ENCODE results near the gene COQ7.
A peak's percentile ranks its signal among the peaks of the same experiment; 100 is the strongest.

COQ7 gene

GRCh38 chr16:19083670-19084069 is 16.3 kb downstream of the COQ7 start:
- peaks cover 4% of the 10 kb centered on the region; the same call in 1 of the 2 replicates for H3K4me1 ChIP-seq
- H3K4me3 ChIP-seq (ENCODE audit: low read depth, low read length): no peak overlapping the region
- H3K36me3 ChIP-seq: peaks cover 5% of the 10 kb centered on the region; the same call in 1 of the 2 replicates
- DNase-seq: no peak
- no peak for TF ChIP-seq CTCF (IDR thresholded peaks at IDR 0.05; ENCODE audit: low read depth, low read length)
- H3K27me3 ChIP-seq: no peaks in the 10 kb centered on the region
- no peaks in the 10 kb centered on the region for H3K9me3 ChIP-seq

- Histone ChIP-seq H3K4me1 (peaks cover 4% of the 10 kb centered on the region; the same call in 1 of the 2 replicates), H3K9me3 (no peaks in the 10 kb centered on the region), H3K27me3 (no peaks in the 10 kb centered on the region), H3K36me3 (0 out of 2 replicates have a peak, but pooled peaks cover under 1% of the 10 kb centered on the region), H3K4me3 (ENCODE audit: low read depth, low read length) (no peak overlapping the region)
- no peak for DNase-seq
- TF ChIP-seq CTCF (IDR thresholded peaks at IDR 0.05; ENCODE audit: low read depth, low read length): no peak
Measured at GRCh38 chr16:19084139-19084538, 16.7 kb downstream of the COQ7 start.

- Histone ChIP-seq H3K36me3 (no peaks in the 10 kb centered on the region), H3K4me1 (peaks cover 4% of the 10 kb centered on the region; the same call in 1 of the 2 replicates), H3K4me3 (ENCODE audit: low read depth, low read length) (no peak overlapping the region), H3K27me3 (no peaks in the 10 kb centered on the region), H3K9me3 (no peaks in the 10 kb centered on the region)
- TF ChIP-seq CTCF (IDR thresholded peaks at IDR 0.05; ENCODE audit: low read depth, low read length): no peak
- no peak for DNase-seq
Measured at GRCh38 chr16:19084879-19085278, 17.5 kb downstream of the COQ7 start.

GRCh38 chr16:19085679-19086200 is 18.3 kb downstream of the COQ7 start:
- H3K36me3 ChIP-seq: no peaks in the 10 kb centered on the region
- no peaks in the 10 kb centered on the region for H3K9me3 ChIP-seq
- TF ChIP-seq CTCF (IDR thresholded peaks at IDR 0.05; ENCODE audit: low read depth, low read length): no peak
- peaks cover 4% of the 10 kb centered on the region; the same call in 1 of the 2 replicates for H3K4me1 ChIP-seq
- no peaks in the 10 kb centered on the region for H3K27me3 ChIP-seq
- H3K4me3 ChIP-seq (ENCODE audit: low read depth, low read length): peak overlapping the region; percentile 48
- DNase-seq: peak; percentile 43

- Histone ChIP-seq H3K9me3 (no peaks in the 10 kb centered on the region), H3K36me3 (no peaks in the 10 kb centered on the region), H3K4me1 (peaks cover 4% of the 10 kb centered on the region; the same call in 1 of the 2 replicates), H3K27me3 (no peaks in the 10 kb centered on the region), H3K4me3 (ENCODE audit: low read depth, low read length) (peak overlapping the region; percentile 74)
- peak; percentile 96 for TF ChIP-seq CTCF (IDR thresholded peaks at IDR 0.05; ENCODE audit: low read depth, low read length)
- peak; percentile 95 for DNase-seq
Measured at GRCh38 chr16:19086322-19087199, 19.1 kb downstream of the COQ7 start.
